HepG2 (cell line): ENCODE data around the gene FAM110D. TPM values are rescaled to one million over a fixed set of nuclear protein-coding genes. Genes with fewer than 3 reads are reported as not detected.
A peak's percentile ranks its signal among the peaks of the same experiment; 100 is the strongest.

ENCODE experiments used
- ATAC-seq: fragments of 200-7000 bp; cut with Tn5 transposase; 3 replicates; pipeline ENCODE4 v1.9.1; 2020; ENCODE audit warnings: mild to moderate bottlenecking, moderate library complexity
- BruUV-seq: library from RNA; stranded (reverse); fragments of 400-500 nt; replicated peaks from 2 replicates; lab custom pipeline; 2021; lab: Mats Ljungman, UMichigan
- CTCF ChIA-PET: fragments of 300-600 bp; formaldehyde crosslinking; extraction: SDS; loops from one replicate; lab custom pipeline; 2021; ENCODE audit warnings: low total read pairs, inconsistent platforms, low intra/inter-chr PET ratio; lab: Yijun Ruan, JAX
- POLR2A ChIA-PET: fragments of 350-600 bp; sonication (Branson Sonifier 250); formaldehyde crosslinking; loops from one replicate; lab custom pipeline; 2020; ENCODE audit warnings: antibody characterized with exemption, inconsistent platforms; lab: Yijun Ruan, JAX
- DNase-seq: peaks from one replicate; pipeline ENCODE4 v3.0.0-alpha.2; 2015; ENCODE audit warnings: low spot score
- FAIRE-seq: peaks from 3 replicates; lab custom pipeline; 2011; peaks lifted over from hg19 to GRCh38; lab: Jason Lieb, UNC
- H2AFZ ChIP-seq: one replicate; pipeline ENCODE4 v1.6.1; 2011; ENCODE audit warnings: low read length, inconsistent platforms
- H3K27ac ChIP-seq: fragments of 300-600 bp; 3 replicates; pipeline ENCODE4 v1.8.0; 2011; ENCODE audit warnings: mixed run types, mild to moderate bottlenecking, mixed read lengths, low read length, inconsistent platforms; ENCODE audit not compliant: insufficient read depth; ENCODE audit errors: extremely low read length
- H3K27me3 ChIP-seq, 2 experiments: fragments of 200-600 bp in 1 of 2; 2 replicates in 1 of 2; 3 replicates in 1 of 2; pipeline versions ENCODE4 v1.6.0 to v1.8.0; 2011; ENCODE audit warnings: low read length in 2 of 2, mild to moderate bottlenecking in 2 of 2, moderate library complexity in 2 of 2, inconsistent platforms in 1 of 2; ENCODE audit not compliant: insufficient read depth in 2 of 2, control insufficient read depth in 1 of 2
- H3K36me3 ChIP-seq, 2 experiments: fragments of 200-600 bp in 1 of 2; replicated peaks in 1 of 2; 2 replicates in 1 of 2; 3 replicates in 1 of 2; pipeline versions ENCODE4 v1.5.1 to v1.8.0; 2011; ENCODE audit warnings: low read length in 2 of 2, inconsistent platforms in 1 of 2; ENCODE audit not compliant: insufficient read depth in 2 of 2, control insufficient read depth in 1 of 2
- H3K4me1 ChIP-seq: 2 replicates; pipeline ENCODE4 v1.5.1; 2012; ENCODE audit warnings: low read length, inconsistent platforms; ENCODE audit not compliant: insufficient read depth
- H3K4me2 ChIP-seq: 2 replicates; pipeline ENCODE4 v1.6.0; 2011; ENCODE audit warnings: low read depth, low read length, inconsistent platforms
- H3K4me3 ChIP-seq, 3 experiments: fragments of 200-600 bp in 1 of 3; sonication (generic), shearing (Covaris generic) in 1 of 3; replicated peaks in 1 of 3; 2 replicates each; pipeline ENCODE4 v1.5.1; 2011 to 2016; ENCODE audit warnings: low read length in 3 of 3, inconsistent platforms in 2 of 3, low read depth in 2 of 3, mild to moderate bottlenecking in 2 of 3, control low read depth in 1 of 3, mixed read lengths in 1 of 3; ENCODE audit not compliant: insufficient read depth in 1 of 3
- H3K79me2 ChIP-seq: one replicate; pipeline ENCODE4 v1.6.1; 2011; ENCODE audit warnings: low read length, inconsistent platforms; ENCODE audit not compliant: insufficient read depth
- H3K9ac ChIP-seq: 2 replicates; pipeline ENCODE4 v1.6.0; 2011; ENCODE audit warnings: mild to moderate bottlenecking, low read depth, low read length, inconsistent platforms; ENCODE audit not compliant: insufficient read depth
- H3K9me3 ChIP-seq: 2 replicates; pipeline ENCODE4 v1.5.1; 2012; ENCODE audit warnings: mild to moderate bottlenecking, low read length
- H4K20me1 ChIP-seq: 2 replicates; pipeline ENCODE4 v1.6.0; 2011; ENCODE audit warnings: inconsistent platforms, mild to moderate bottlenecking, low read length, moderate library complexity; ENCODE audit not compliant: insufficient read depth
- EHMT2 ChIP-seq: fragments of 200-600 bp; sonication (generic); IDR thresholded peaks from 2 replicates; pipeline ENCODE4 v1.7.0; 2017; ENCODE audit warnings: antibody characterized with exemption, low read depth, low read length, borderline replicate concordance
- FOXK1 ChIP-seq: sonication (generic); formaldehyde crosslinking; IDR thresholded peaks from 2 replicates; pipeline ENCODE4 v1.4.0; 2020; ENCODE audit warnings: low read depth, missing genetic modification reagents, borderline replicate concordance
- FOXM1 ChIP-seq: sonication (generic); formaldehyde crosslinking; IDR thresholded peaks from 2 replicates; pipeline ENCODE4 v1.5.0; 2020; ENCODE audit warnings: missing genetic modification reagents
- HOXD1 ChIP-seq: sonication (generic); formaldehyde crosslinking; IDR thresholded peaks from 2 replicates; pipeline ENCODE4 v1.5.0; 2020; ENCODE audit warnings: missing genetic modification reagents
- MNT ChIP-seq: fragments of 450-650 bp; IDR thresholded peaks from 2 replicates; pipeline ENCODE4 v1.6.1; 2016
- MTA1 ChIP-seq: sonication (generic); formaldehyde crosslinking; IDR thresholded peaks from 2 replicates; pipeline ENCODE4 v1.4.0; 2020; ENCODE audit warnings: missing genetic modification reagents, mild to moderate bottlenecking, borderline replicate concordance
- ZFP36 ChIP-seq: fragments of 150-350 bp; IDR thresholded peaks from 2 replicates; pipeline ENCODE4 v1.6.1; 2018; ENCODE audit warnings: borderline replicate concordance, low read length, low read depth; ENCODE audit not compliant: partially characterized antibody
- ZNF136 ChIP-seq: sonication (generic); formaldehyde crosslinking; IDR thresholded peaks from 2 replicates; pipeline ENCODE4 v1.8.1; 2022; ENCODE audit warnings: low read depth, mild to moderate bottlenecking, moderate library complexity, missing genetic modification reagents
- ZNF234 ChIP-seq: sonication (generic); formaldehyde crosslinking; conservative IDR thresholded peaks from 2 replicates; pipeline ENCODE4 v1.5.1; 2020; ENCODE audit warnings: mild to moderate bottlenecking, missing genetic modification reagents
- ZNF446 ChIP-seq: sonication (generic); formaldehyde crosslinking; IDR thresholded peaks from 2 replicates; pipeline ENCODE4 v1.5.0; 2020; ENCODE audit warnings: mild to moderate bottlenecking, missing genetic modification reagents
- ZNF781 ChIP-seq: sonication (generic); formaldehyde crosslinking; IDR thresholded peaks from 2 replicates; pipeline ENCODE4 v1.5.1; 2020; ENCODE audit warnings: borderline replicate concordance, mild to moderate bottlenecking, missing genetic modification reagents; ENCODE audit errors: not compliant biosample characterization
- WGBS: methylation state at CpG from one replicate; pipeline ENCODE4 v1.1.6; 2017; ENCODE audit warnings: low lambda C conversion rate; 5-methylcytosine and 5-hydroxymethylcytosine counted together
- in situ Hi-C: cut with HindIII; loops from 2 replicates; pipeline ENCODE4 v1.10.0; 2017; ENCODE audit warnings: low pct_unique_long_range_greater_than_20kb; ENCODE audit not compliant: extremely low pct_ligation_motif_present
- intact Hi-C: fragments of 100-400 bp; cut with micrococcal nuclease; formaldehyde crosslinking; loops from one replicate; pipeline ENCODE4 v1.10.0; 2022; ENCODE audit not compliant: unreplicated experiment
- polyA plus RNA-seq, 8 experiments: library from polyadenylated mRNA; depleted of rRNA in 3 of 8; stranded (reverse) in 7 of 8; unstranded in 1 of 8; fragments of >200 nt; fragmentation: Illumina TruSeq in 4 of 8; extraction: Trizol in 4 of 8; gene quantifications; 2 replicates each; pipeline versions ENCODE4 v1.2.1 to v1.2.3, GENCODE V29; 2011 to 2016; ENCODE audit warnings: low read depth in 4 of 8, missing spikeins in 1 of 8, mixed read lengths in 1 of 8; ENCODE audit not compliant: insufficient read depth in 1 of 8
- total RNA-seq, 5 experiments: library from RNA; depleted of rRNA; stranded (reverse); fragments of >200 nt; fragmentation: Illumina TruSeq; extraction: Trizol; gene quantifications; 2 replicates each; pipeline ENCODE4 v1.2.3, GENCODE V29; 2016; ENCODE audit warnings: low read depth in 1 of 5

The FAM110D gene
- total and polyA plus RNA-seq, 2 of the 13 experiments (the other 11 are each of a cell fraction or from before 2014, with no cell fraction given) = not detected

GRCh38 chr1:26171084-26172072 lies 12.5 kb downstream of the FAM110D start, which contains the start of gene ZNF593OS:
Gene ZNF593OS (minus strand): TSS chr1:26171832. CDS start chr1:26171661, 171 bp downstream.
- CTCF ChIA-PET = interaction anchor here (2.3 kb wide), 1 partner anchor 62 kb away, joined by 11 read pairs; the partner anchor contains the start of gene CEP85
- H3K9ac ChIP-seq = peak within 1 kb of the TSS; percentile 88
- no peak for ATAC-seq

GRCh38 chr1:26175346-26175745 lies 16.5 kb downstream of the FAM110D start:
- WGBS = 42% methylated on average over 8 of the region's 8 CpGs
- no peaks in the 10 kb centered on the region for H4K20me1 ChIP-seq
- H3K9me3 ChIP-seq = no peaks in the 10 kb centered on the region
- H3K4me1 ChIP-seq = peaks cover 35% of the 10 kb centered on the region
- FAIRE-seq (no peak), DNase-seq (no peak), ATAC-seq (no peak)
- no peak overlapping the region for H3K4me2 ChIP-seq
- H3K36me3 ChIP-seq = no peaks in the 10 kb centered on the region
- no peak overlapping the region for H2AFZ ChIP-seq
- H3K4me3 ChIP-seq = no peak overlapping the region
- no peak overlapping the region for H3K9ac ChIP-seq
- no TSS peak for BruUV-seq
- peaks cover 3% of the 10 kb centered on the region for H3K79me2 ChIP-seq
- POLR2A ChIA-PET = interaction anchor here (1.2 kb wide), 1 partner anchor 257 kb away, joined by 4 read pairs; the partner anchor contains the start of gene DHDDS
- TF ChIP-seq FOXK1 (CRISPR knock-in tag) (no peak), ZNF781 (no peak), HOXD1 (CRISPR knock-in tag) (no peak), MNT (no peak), FOXM1 (CRISPR knock-in tag) (no peak), ZNF136 (CRISPR knock-in tag) (no peak), EHMT2 (no peak), ZNF234 (no peak), ZNF446 (CRISPR knock-in tag) (no peak)
- in situ Hi-C loops (no loop called here), intact Hi-C loops (no loop called here)
- no peak overlapping the region for H3K27ac ChIP-seq
- CTCF ChIA-PET = no interaction called here
- no peaks in the 10 kb centered on the region; a peak in 1 of 5 replicates for H3K27me3 ChIP-seq

More at GRCh38 chr1:26171084-26172072, 12.5 kb downstream of the FAM110D start, which contains the start of gene ZNF593OS:
- TF ChIP-seq ZFP36 (no peak), MTA1 (0 out of 2 replicates have a peak, but pooled peaks have one; percentile 23)
- FAIRE-seq (no peak), DNase-seq (no peak)
- Histone ChIP-seq H3K36me3 (no peaks in the 10 kb centered on the region), H3K4me3 (peak within 1 kb of the TSS; percentile 83 to 91 (median 90)), H3K4me1 (peaks cover 19% of the 10 kb centered on the region), H3K27me3 (no peaks in the 10 kb centered on the region; a peak in 1 of 5 replicates), H4K20me1 (no peaks in the 10 kb centered on the region), H3K4me2 (peak within 1 kb of the TSS; percentile 94), H3K9me3 (no peaks in the 10 kb centered on the region), H3K27ac (no peak within 1 kb of the TSS), H2AFZ (no peak within 1 kb of the TSS), H3K79me2 (peaks cover 7% of the 10 kb centered on the region)
- POLR2A ChIA-PET = interaction anchor here (1.8 kb wide), 1 partner anchor 54 kb away, joined by 5 read pairs; no protein-coding TSS in a partner anchor
- in situ Hi-C loops (no loop called here), intact Hi-C loops (no loop called here)
- BruUV-seq = no TSS peak
- 91% methylated on average over 26 of the region's 34 CpGs for WGBS
